Ovary (tissue), 9 donors: ENCODE data around the gene PIM1. TPM values are rescaled to one million over a fixed set of nuclear protein-coding genes. Genes with fewer than 3 reads are reported as not detected.

Experiments used
- DNase-seq, 5 donors: peaks; one replicate each; pipeline ENCODE4 v3.0.0-alpha.2; 2019 to 2020
- H3K27ac ChIP-seq, 2 donors: fragments of 200-600 bp; one replicate each; pipeline versions ENCODE4 v1.5.1 to v1.8.0; 2019 to 2022
- H3K27me3 ChIP-seq: fragments of 200-600 bp; one replicate; pipeline ENCODE4 v1.8.0; 2022
- H3K36me3 ChIP-seq: fragments of 200-600 bp; sonication (generic); one replicate; pipeline ENCODE4 v1.5.1; 2019
- H3K4me1 ChIP-seq: one replicate; pipeline ENCODE4 v1.8.1; 2013; ENCODE audit warnings: mild to moderate bottlenecking, moderate library complexity; ENCODE audit not compliant: insufficient read depth
- H3K4me3 ChIP-seq: fragments of 200-600 bp; sonication (generic); one replicate; pipeline ENCODE4 v1.5.1; 2017
- H3K9me3 ChIP-seq, 2 donors: fragments of 200-600 bp in 1 of 2; sonication (generic) in 1 of 2; one replicate each; pipeline versions ENCODE4 v1.5.1 to v1.8.1; 2013 to 2019; ENCODE audit warnings: mild to moderate bottlenecking in 1 of 2, moderate library complexity in 1 of 2
- EP300 ChIP-seq: sonication (generic); formaldehyde crosslinking; IDR thresholded peaks from one replicate; pipeline ENCODE4 v1.6.1; 2017; ENCODE audit warnings: antibody characterized with exemption
- POLR2A ChIP-seq: fragments of 450-650 bp; IDR thresholded peaks from one replicate; pipeline ENCODE4 v1.6.1; 2017; ENCODE audit warnings: antibody characterized with exemption, mild to moderate bottlenecking, moderate library complexity
- WGBS, 3 donors: extraction: QIAGEN DNeasy Blood & Tissue Kit in 1 of 3; methylation state at CpG; one replicate each; pipeline versions ENCODE4 v1.1.5 to v1.1.7; 2013 to 2017; 5-methylcytosine and 5-hydroxymethylcytosine counted together
- intact Hi-C, 4 donors: fragments of 100-400 bp; cut with DNase I; formaldehyde crosslinking; loops; one replicate each; pipeline versions ENCODE4 v1.11.0 to v1.15.1; 2022 to 2023
- polyA plus RNA-seq, 2 donors: library from polyadenylated mRNA; stranded (reverse); fragments of 200-250 nt in 1 of 2; fragments of 350-450 nt in 1 of 2; fragmentation: Illumina TruSeq in 1 of 2; extraction: RNeasy Lipid Tissue Mini Kit (QIAGEN cat#74804) in 1 of 2; gene quantifications; one replicate each; pipeline ENCODE4 v1.2.3, GENCODE V29; 2013 to 2014
- total RNA-seq, 7 donors: library from RNA; depleted of rRNA in 2 of 7; stranded (reverse); fragments of >200 nt in 2 of 7; fragmentation: NEBNext Ultra II Directional in 3 of 7; extraction: Animal tissue kit (Norgen Biotek cat#: 25700) in 3 of 7; gene quantifications; one replicate each; pipeline versions ENCODE4 v1.1.0 to v1.2.4, GENCODE V29; 2016 to 2023
- TF ChIP-seq, protein P1 (sequence below), 3 donors: fragments of 450-650 bp in 2 of 3; fragments of 200-600 bp in 1 of 3; IDR thresholded peaks; one replicate each; pipeline versions ENCODE4 v1.5.1 to v1.8.0; 2016 to 2022; ENCODE audit warnings: antibody characterized with exemption in 3 of 3, mild to moderate bottlenecking in 1 of 3
- donor health status: DM: no; HTN: no; CAD: no; lungs with moderate emphysema.
- donor health status: DM: no; HTN: no; CAD: no.
- donor health status: Bipolar disorder and iron deficiency.
- donor health status: DM: yes; HTN: yes; CAD: no.
- donor health status: DM: no; HTN: no; CAD: no.
- donor health status: DM: yes; HTN: yes; CAD: no.

Gene PIM1
- total and polyA plus RNA-seq, 9 donors, result 34.2 to 135 (median 64.9) TPM

- DNase-seq, result peak in 4 of 5 donors; percentile 52 to 74 (median 65)
- Histone ChIP-seq H3K27me3 (no peaks in the 10 kb centered on the region), H3K9me3 (no peaks in the 10 kb centered on the region), H3K4me3 (no peak overlapping the region), H3K27ac (no peak overlapping the region), H3K4me1 (no peaks in the 10 kb centered on the region), H3K36me3 (no peaks in the 10 kb centered on the region)
- 63 to 69% (median 67%) methylated on average over 7 of the region's 7 CpGs for WGBS, 3 donors
- TF ChIP-seq EP300, result no peak
- no peak for TF ChIP-seq POLR2A
- intact Hi-C loops, result loop anchor here in 2 of 4 donors (10.0 kb wide), 3 partner anchors 309 to 709 kb away; partner anchors contain the start of gene C6orf89 (in 1 of the 2)
Observed at GRCh38 chr6:37204014-37204751, 34.2 kb downstream of the PIM1 start.

GRCh38 chr6:37205175-37205996, 35.4 kb downstream of the PIM1 start:
- Histone ChIP-seq H3K36me3 (no peaks in the 10 kb centered on the region), H3K27ac (no peak overlapping the region), H3K4me3 (no peak overlapping the region), H3K9me3 (no peaks in the 10 kb centered on the region), H3K27me3 (no peaks in the 10 kb centered on the region), H3K4me1 (no peaks in the 10 kb centered on the region)
- intact Hi-C loops, result loop anchor here in 3 of 4 donors (5.0 to 10.0 kb wide), 4 partner anchors 33 to 711 kb away; partner anchors contain the start of genes C6orf89 (in 1 of the 3) and PIM1 (in 1 of the 3)
- no peak for TF ChIP-seq EP300
- TF ChIP-seq, protein P1, sequence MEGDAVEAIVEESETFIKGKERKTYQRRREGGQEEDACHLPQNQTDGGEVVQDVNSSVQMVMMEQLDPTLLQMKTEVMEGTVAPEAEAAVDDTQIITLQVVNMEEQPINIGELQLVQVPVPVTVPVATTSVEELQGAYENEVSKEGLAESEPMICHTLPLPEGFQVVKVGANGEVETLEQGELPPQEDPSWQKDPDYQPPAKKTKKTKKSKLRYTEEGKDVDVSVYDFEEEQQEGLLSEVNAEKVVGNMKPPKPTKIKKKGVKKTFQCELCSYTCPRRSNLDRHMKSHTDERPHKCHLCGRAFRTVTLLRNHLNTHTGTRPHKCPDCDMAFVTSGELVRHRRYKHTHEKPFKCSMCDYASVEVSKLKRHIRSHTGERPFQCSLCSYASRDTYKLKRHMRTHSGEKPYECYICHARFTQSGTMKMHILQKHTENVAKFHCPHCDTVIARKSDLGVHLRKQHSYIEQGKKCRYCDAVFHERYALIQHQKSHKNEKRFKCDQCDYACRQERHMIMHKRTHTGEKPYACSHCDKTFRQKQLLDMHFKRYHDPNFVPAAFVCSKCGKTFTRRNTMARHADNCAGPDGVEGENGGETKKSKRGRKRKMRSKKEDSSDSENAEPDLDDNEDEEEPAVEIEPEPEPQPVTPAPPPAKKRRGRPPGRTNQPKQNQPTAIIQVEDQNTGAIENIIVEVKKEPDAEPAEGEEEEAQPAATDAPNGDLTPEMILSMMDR (IDR thresholded peaks at IDR 0.05), result no peak
- no peak for TF ChIP-seq POLR2A
- DNase-seq, result no peak
- 80 to 84% (median 82%) methylated on average over 13 of the region's 13 CpGs for WGBS, 3 donors

DNA sequence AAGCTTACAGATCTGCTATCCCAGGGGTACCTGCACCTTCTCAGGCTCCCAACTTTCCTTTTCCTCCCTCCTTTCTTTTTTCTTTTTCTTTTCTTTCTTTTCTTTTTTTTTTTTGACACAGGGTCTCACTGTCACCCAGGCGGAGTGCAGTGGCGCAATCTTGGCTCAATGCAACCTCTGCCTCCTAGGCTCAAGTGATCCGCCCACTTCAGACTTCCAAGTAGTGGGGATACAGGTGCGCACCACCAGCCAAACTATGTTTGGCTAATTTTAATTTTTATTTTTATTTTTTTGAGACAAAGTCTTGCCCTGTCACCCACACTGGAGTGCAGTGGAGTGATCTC, 36.0 kb downstream of the PIM1 start:
- intact Hi-C loops, result loop anchor here in 3 of 4 donors (5.0 to 10.0 kb wide), 4 partner anchors 34 to 711 kb away; partner anchors contain the start of genes C6orf89 (in 1 of the 3) and PIM1 (in 1 of the 3)
- Histone ChIP-seq H3K27me3 (no peaks in the 10 kb centered on the region), H3K36me3 (no peaks in the 10 kb centered on the region), H3K9me3 (no peaks in the 10 kb centered on the region), H3K27ac (no peak overlapping the region), H3K4me3 (no peak overlapping the region), H3K4me1 (no peaks in the 10 kb centered on the region)
- no peak for DNase-seq
- WGBS, 3 donors, result 95 to 96% (median 95%) methylated on average over 4 of the region's 4 CpGs
- TF ChIP-seq EP300, result no peak
- TF ChIP-seq POLR2A, result no peak
- TF ChIP-seq, protein P1 (IDR thresholded peaks at IDR 0.05), result no peak

DNA sequence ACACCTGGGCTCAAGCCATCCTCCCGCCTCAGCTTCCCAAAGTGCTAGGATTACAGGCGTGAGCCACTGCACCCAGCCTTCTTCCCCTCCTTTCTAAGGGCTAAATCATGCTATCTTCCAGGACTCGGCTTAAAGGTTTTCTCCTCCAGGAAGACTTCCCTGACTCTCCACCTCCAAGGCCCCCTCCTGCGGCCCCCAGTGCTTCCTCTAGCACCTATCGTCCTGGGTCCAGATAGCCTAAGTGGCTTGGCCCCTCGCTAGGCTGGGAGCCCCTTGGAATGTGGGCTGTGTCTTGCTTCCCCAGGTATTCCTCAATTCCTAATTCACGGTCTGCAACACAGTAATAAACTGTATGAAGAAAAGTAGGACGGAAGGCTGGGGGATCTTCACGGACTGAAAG, 36.7 kb downstream of the PIM1 start:
- H3K4me1 ChIP-seq, result no peaks in the 10 kb centered on the region
- H3K4me3 ChIP-seq, result no peak overlapping the region
- no peak for DNase-seq
- H3K27ac ChIP-seq, result no peak overlapping the region
- H3K36me3 ChIP-seq, result no peaks in the 10 kb centered on the region
- intact Hi-C loops, result loop anchor here in 3 of 4 donors (5.0 to 10.0 kb wide), 4 partner anchors 34 to 712 kb away; partner anchors contain the start of genes C6orf89 (in 1 of the 3) and PIM1 (in 1 of the 3)
- TF ChIP-seq EP300 (no peak), POLR2A (no peak)
- TF ChIP-seq, protein P1 (IDR thresholded peaks at IDR 0.05), result no peak
- H3K9me3 ChIP-seq, result no peaks in the 10 kb centered on the region
- H3K27me3 ChIP-seq, result no peaks in the 10 kb centered on the region
- WGBS, 3 donors, result 93 to 94% (median 94%) methylated on average over 9 of the region's 9 CpGs
